ENCODE data around the gene CLEC16A.

Gene CLEC16A

GRCh38 chr16:11020388-11020787 lies 76.0 kb downstream of the CLEC16A start:
- no peak for DNase-seq (ENCODE audit: low read depth)

GRCh38 chr16:11020792-11021551 lies 76.6 kb downstream of the CLEC16A start:
- no peak for DNase-seq (ENCODE audit: low read depth)

GRCh38 chr16:11022002-11022401 lies 77.6 kb downstream of the CLEC16A start:
- no peak for DNase-seq (ENCODE audit: low read depth)

GRCh38 chr16:11023262-11024039 lies 79.1 kb downstream of the CLEC16A start:
- no peak for DNase-seq (ENCODE audit: low read depth)

GRCh38 chr16:11024333-11025053 lies 80.1 kb downstream of the CLEC16A start:
- DNase-seq (ENCODE audit: low read depth), result no peak

- DNase-seq (ENCODE audit: low read depth), result no peak
Observed at GRCh38 chr16:11025120-11025531, 80.8 kb downstream of the CLEC16A start.

GRCh38 chr16:11029948-11030347 lies 85.6 kb downstream of the CLEC16A start:
- DNase-seq (ENCODE audit: low read depth), result no peak

GRCh38 chr16:11030990-11031510 lies 86.7 kb downstream of the CLEC16A start:
- no peak for DNase-seq (ENCODE audit: low read depth)

- DNase-seq (ENCODE audit: low read depth), result no peak
Observed at GRCh38 chr16:11032000-11032921, 87.9 kb downstream of the CLEC16A start.

- no peak for DNase-seq (ENCODE audit: low read depth)
Observed at GRCh38 chr16:11032922-11033291, 88.5 kb downstream of the CLEC16A start.

- DNase-seq (ENCODE audit: low read depth), result no peak
Observed at GRCh38 chr16:11033629-11034420, 89.5 kb downstream of the CLEC16A start.

- DNase-seq (ENCODE audit: low read depth), result no peak
Observed at GRCh38 chr16:11034481-11034931, 90.1 kb downstream of the CLEC16A start.

- no peak for DNase-seq (ENCODE audit: low read depth)
Observed at GRCh38 chr16:11035096-11035495, 90.7 kb downstream of the CLEC16A start.

- no peak for DNase-seq (ENCODE audit: low read depth)
Observed at GRCh38 chr16:11036040-11036439, 91.7 kb downstream of the CLEC16A start.

- DNase-seq (ENCODE audit: low read depth), result no peak
Observed at GRCh38 chr16:11036868-11037410, 92.6 kb downstream of the CLEC16A start.

- DNase-seq (ENCODE audit: low read depth), result no peak
Observed at GRCh38 chr16:11038305-11038704, 93.9 kb downstream of the CLEC16A start.

GRCh38 chr16:11038777-11039176 lies 94.4 kb downstream of the CLEC16A start:
- no peak for DNase-seq (ENCODE audit: low read depth)

- no peak for DNase-seq (ENCODE audit: low read depth)
Observed at GRCh38 chr16:11039726-11040125, 95.4 kb downstream of the CLEC16A start.

- DNase-seq (ENCODE audit: low read depth), result no peak
Observed at GRCh38 chr16:11042191-11042590, 97.8 kb downstream of the CLEC16A start.

GRCh38 chr16:11045441-11045840 lies 101.1 kb downstream of the CLEC16A start:
- DNase-seq (ENCODE audit: low read depth), result no peak

All from activated T-helper 9 cell treated with anti-CD3 and anti-CD28 coated beads, Interleukin-2, amount 50 U/mL, for 16 hours (primary cell).